GM21360 (cell line): ENCODE data around the gene SHC2.
"Not testable (repeated sequence)": the region's sequence is repeated elsewhere in the genome, so short reads cannot be mapped to it uniquely, and the experiment has no call there.

Experiments used
- ATAC-seq: cut with Tn5 transposase; IDR thresholded peaks from one replicate; pipeline ENCODE4 v1.9.1; 2021; ENCODE audit warnings: mild to moderate bottlenecking, moderate library complexity; ENCODE audit not compliant: unreplicated experiment

SHC2 gene

GRCh38 chr19:392375-392970 is 68.4 kb downstream of the SHC2 start:
- ATAC-seq: no peak

- ATAC-seq: no peak
These were observed 69.0 kb downstream of the SHC2 start for GRCh38 chr19:391726-392374.

DNA sequence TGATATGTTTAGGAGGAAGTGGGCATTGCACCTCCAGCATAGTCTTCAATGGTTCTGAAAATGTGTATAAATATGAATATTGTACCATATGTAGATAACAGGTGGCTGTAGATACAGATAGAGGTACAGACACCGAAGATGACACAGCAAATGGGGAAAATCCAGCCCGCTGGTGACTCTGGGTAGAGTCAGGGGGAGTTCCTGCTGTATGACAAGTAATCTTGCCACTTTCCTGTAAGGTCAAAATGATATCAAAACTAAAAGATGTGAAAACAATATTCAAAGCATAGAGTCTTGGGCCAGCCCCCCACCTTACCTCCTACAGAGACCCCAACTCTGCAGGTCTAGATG is 69.7 kb downstream of the SHC2 start:
- ATAC-seq: no peak

GRCh38 chr19:390386-391206 is 70.2 kb downstream of the SHC2 start:
- ATAC-seq: no peak

GRCh38 chr19:389935-390289 is 70.9 kb downstream of the SHC2 start:
- no peak for ATAC-seq

DNA sequence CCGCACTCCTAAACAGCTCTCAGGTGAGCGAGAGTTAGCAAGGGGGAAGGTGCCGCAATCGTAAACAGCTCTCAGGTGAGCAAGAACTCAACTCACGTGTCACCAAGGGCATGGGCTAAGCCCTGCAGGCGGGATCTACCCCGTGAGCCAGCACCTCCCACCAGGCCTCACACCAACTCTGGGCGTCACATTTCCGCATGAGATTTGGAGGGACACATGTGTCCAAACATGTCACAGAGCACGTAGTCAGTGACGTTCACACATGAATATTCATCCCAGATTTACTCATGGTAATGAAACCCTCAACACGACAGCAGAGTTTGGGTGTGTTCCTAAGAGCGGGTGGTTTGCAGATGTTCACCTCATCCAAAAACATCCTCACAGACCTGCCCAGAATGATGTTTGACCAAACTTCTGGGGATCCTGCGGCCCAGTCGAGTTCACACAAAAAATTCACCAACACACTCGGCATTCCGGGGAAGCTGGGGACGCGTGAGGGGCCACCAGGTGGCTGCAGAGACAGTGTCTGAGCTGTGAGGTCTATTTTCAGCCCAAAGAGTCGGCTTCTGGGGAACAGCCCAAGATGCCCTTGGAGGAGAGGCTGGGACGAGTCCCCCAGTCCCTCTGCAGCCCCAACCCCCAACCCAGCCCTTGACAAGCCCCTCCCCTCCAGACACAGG is 71.4 kb downstream of the SHC2 start:
- ATAC-seq: no peak

DNA sequence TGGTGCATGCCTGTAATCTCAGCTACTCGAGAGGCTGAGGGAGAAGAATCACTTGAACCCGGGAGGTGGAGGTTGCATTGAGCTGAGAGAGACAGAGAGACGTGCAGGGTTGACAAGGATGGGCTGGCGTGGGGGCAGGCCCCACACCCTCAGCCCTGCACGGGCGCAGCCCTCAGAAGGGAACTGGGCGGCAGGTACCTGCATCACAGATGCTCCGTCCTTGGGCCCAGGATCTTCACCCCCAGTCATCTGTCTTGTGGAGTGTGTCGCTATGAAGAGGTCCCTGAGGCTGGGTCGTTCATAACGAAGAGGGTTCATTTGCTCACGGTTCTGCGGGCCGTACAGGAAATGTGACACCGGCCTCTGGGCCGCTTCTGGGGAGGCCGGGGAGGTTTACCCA is 72.1 kb downstream of the SHC2 start:
- no peak for ATAC-seq

DNA sequence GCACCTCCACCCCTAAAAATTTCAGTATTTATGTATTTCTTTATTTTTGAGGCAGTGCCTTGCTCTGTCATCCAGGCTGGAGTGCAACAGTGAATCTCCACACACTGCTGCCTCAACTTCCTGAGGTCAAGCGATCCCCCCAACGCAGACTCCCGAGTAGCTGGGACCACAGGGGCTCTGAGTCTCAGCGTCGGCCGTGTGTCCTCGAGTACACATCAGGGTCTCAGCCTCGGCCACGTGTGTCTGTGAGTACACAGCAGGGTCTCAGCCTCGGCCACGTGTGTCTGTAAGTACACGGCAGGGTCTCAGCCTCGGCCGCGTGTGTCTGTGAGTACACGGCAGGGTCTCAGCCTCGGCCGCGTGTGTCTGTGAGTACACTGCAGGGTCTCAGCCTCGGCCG is 73.1 kb downstream of the SHC2 start:
- no peak for ATAC-seq

DNA sequence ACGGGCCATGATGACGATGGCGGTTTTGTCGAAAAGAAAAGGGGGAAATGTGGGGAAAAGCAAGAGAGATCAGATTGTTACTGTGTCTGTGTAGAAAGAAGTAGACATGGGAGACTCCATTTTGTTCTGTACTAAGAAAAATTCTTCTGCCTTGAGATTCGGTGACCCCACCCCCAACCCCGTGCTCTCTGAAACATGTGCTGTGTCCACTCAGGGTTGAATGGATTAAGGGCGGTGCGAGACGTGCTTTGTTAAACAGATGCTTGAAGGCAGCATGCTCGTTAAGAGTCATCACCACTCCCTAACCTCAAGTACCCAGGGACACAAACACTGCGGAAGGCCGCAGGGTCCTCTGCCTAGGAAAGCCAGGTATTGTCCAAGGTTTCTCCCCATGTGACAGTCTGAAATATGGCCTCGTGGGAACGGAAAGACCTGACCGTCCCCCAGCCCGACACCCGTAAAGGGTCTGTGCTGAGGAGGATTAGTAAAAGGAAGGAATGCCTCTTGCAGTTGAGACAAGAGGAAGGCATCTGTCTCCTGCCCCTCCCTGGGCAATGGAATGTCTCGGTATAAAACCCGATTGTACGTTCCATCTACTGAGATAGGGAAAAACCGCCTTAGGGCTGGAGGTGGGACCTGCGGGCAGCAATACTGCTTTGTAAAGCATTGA is 74.1 kb downstream of the SHC2 start:
- ATAC-seq: not testable (repeated sequence)

- not testable (repeated sequence) for ATAC-seq
These were observed 74.6 kb downstream of the SHC2 start for GRCh38 chr19:386189-386588.

GRCh38 chr19:384799-385169 is 76.0 kb downstream of the SHC2 start:
- no peak for ATAC-seq

GRCh38 chr19:383922-384798 is 76.7 kb downstream of the SHC2 start:
- ATAC-seq: no peak

DNA sequence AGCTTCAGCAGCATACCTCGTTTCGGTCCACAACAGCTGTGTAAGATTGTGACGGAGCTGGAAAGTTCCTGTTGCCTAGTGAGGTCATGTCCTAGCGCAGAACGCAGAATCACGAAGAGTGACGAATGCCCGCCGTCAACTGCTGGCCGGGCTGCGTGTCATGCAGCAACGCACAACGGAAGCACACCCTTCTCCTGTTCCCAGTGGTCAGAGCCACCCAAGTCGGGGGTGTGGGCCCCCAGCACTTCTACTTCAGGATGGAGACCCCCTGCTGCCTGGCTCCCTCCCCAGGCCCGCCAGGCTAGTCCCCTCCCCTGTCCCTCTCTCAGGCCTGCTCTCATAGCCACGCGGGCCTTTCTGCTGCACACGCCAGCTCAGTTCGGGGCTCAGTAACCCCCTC is 77.8 kb downstream of the SHC2 start:
- ATAC-seq: no peak

DNA sequence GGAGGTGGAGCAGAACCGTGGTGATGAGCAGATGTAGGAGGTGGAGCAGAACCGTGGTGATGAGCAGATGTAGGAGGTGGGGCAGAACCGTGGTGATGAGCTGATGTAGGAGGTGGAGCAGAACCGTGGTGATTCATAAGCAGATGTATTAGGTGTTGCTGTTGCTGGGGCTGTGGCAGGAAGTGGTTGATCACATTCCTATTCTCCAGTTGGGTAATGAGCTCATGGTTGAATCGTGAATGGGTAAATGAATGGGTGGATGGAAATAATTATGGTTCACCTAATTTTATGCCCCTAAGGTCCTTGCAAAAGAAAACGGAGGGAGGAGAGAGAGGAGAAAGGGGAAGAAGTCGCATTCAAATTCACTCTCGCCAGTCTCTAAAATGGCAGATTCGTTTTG is 78.3 kb downstream of the SHC2 start:
- ATAC-seq: peak; percentile 57

- not testable (repeated sequence) for ATAC-seq
These were observed 78.9 kb downstream of the SHC2 start for GRCh38 chr19:381901-382300.

- not testable (repeated sequence) for ATAC-seq
These were observed 80.1 kb downstream of the SHC2 start for GRCh38 chr19:380618-381219.

GRCh38 chr19:379796-380195 is 81.0 kb downstream of the SHC2 start:
- ATAC-seq: no peak

DNA sequence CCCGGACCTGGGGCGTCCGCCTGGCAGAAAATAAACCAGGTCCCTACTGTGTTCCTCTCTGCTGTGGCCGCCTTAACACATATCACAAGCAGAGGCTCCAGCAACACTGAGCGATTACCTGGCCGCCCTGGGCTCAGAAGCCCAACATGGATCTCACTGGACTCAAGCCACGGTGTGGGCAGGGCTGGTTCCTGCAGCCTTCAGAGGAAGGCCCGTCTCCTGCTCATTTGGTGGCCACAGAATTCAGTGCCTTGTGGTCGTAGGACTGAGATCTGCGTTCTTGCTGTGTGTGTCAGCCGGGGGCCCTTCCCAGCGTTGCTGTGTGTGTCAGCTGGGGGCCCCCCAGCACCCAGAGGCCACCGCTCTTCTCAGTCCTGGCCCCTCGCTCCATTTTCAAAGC is 82.1 kb downstream of the SHC2 start:
- no peak for ATAC-seq

DNA sequence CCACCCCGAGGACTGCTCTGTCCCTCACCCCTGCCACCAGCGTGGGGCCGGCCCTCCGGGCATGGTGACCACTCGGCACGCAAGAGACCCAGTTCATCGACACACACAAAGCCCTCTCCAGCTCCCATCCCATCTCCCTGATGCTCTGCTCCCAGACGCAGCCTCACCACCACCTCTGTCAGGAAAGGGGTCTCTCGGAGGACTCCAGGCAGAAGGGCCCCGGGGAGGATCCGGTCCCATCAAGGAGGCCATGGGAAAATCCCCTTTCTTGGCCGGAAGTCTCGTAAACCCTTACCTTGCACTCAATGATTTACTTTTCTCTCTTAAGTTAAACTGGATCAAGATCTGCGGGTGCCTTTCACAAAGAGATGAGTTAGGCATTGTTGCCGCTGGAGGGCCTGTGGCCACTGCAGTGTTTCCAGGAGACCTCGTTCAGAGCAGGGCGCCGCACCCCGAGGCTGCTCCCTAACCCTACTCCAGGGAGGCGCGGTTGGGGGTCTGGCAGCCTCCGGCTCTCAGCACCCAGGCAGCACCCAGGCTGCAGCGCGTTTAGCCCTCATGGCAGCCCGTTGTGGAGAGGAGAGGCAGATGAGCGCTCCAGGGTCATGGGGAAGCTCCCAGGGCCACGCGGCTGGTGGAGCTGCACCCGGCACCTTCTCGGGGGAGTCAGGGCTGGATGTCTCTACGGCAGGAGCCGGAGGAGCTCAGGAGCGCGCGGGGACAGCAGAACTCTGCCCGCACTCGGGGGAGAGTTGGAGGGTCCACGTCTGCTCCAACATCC is 82.8 kb downstream of the SHC2 start:
- ATAC-seq: no peak
